Endodermal cell (in vitro differentiated cells): ENCODE results near the gene HES5. TPM values are rescaled to one million over a fixed set of nuclear protein-coding genes. Genes with fewer than 3 reads are reported as not detected.
A peak's percentile ranks its signal among the peaks of the same experiment; 100 is the strongest.

Source experiments
- DNase-seq: peaks from one replicate; pipeline ENCODE4 v3.0.0-alpha.2; 2017
- H3K27ac ChIP-seq: 2 replicates; pipeline ENCODE4 v1.5.1; 2013; ENCODE audit warnings: mild to moderate bottlenecking, low read depth, low read length, moderate library complexity
- H3K27me3 ChIP-seq: 2 replicates; pipeline ENCODE4 v1.6.1; 2013; ENCODE audit warnings: mild to moderate bottlenecking, low read length, moderate library complexity; ENCODE audit not compliant: insufficient read depth, control insufficient read depth, poor library complexity, severe bottlenecking
- H3K36me3 ChIP-seq: 2 replicates; pipeline ENCODE4 v1.7.0; 2013; ENCODE audit warnings: mild to moderate bottlenecking, low read length, moderate library complexity; ENCODE audit not compliant: control insufficient read depth, insufficient read depth
- H3K4me1 ChIP-seq: one replicate; pipeline ENCODE4 v1.7.0; 2013; ENCODE audit warnings: low read length; ENCODE audit not compliant: control insufficient read depth, insufficient read depth
- H3K4me3 ChIP-seq: 2 replicates; pipeline ENCODE4 v1.5.1; 2013; ENCODE audit warnings: mild to moderate bottlenecking, low read length, moderate library complexity
- H3K9ac ChIP-seq: 2 replicates; pipeline ENCODE4 v1.6.1; 2013; ENCODE audit warnings: mild to moderate bottlenecking, low read length, moderate library complexity; ENCODE audit not compliant: poor library complexity, severe bottlenecking; ENCODE audit errors: extremely low read depth
- H3K9me3 ChIP-seq: 2 replicates; pipeline ENCODE4 v1.6.1; 2013; ENCODE audit warnings: mild to moderate bottlenecking, low read length, moderate library complexity; ENCODE audit not compliant: control insufficient read depth
- H3K27ac Mint-ChIP-seq: 2 replicates; pipeline ENCODE4 v1.8.0; 2020; ENCODE audit warnings: mixed read lengths
- H3K27me3 Mint-ChIP-seq: 2 replicates; pipeline ENCODE4 v1.8.0; 2021; ENCODE audit warnings: mild to moderate bottlenecking, mixed read lengths; ENCODE audit not compliant: insufficient read depth
- H3K36me3 Mint-ChIP-seq: 2 replicates; pipeline ENCODE4 v1.8.0; 2020; ENCODE audit warnings: low read depth, mixed read lengths
- H3K4me1 Mint-ChIP-seq: 2 replicates; pipeline ENCODE4 v1.8.0; 2020; ENCODE audit warnings: mixed read lengths
- H3K4me3 Mint-ChIP-seq: 2 replicates; pipeline ENCODE4 v1.8.0; 2020; ENCODE audit warnings: mild to moderate bottlenecking, moderate library complexity, mixed read lengths
- H3K9me3 Mint-ChIP-seq: 2 replicates; pipeline ENCODE4 v1.8.0; 2020; ENCODE audit warnings: mild to moderate bottlenecking, mixed read lengths
- CTCF ChIP-seq: fragments of 200-600 bp; sonication (generic); conservative IDR thresholded peaks from 2 replicates; pipeline ENCODE4 v1.5.0; 2021; ENCODE audit warnings: antibody characterized with exemption, mild to moderate bottlenecking
- WGBS, 2 experiments: methylation state at CpG; one replicate each; pipeline versions ENCODE4 v1.1.5 to v1.1.7; 2013; ENCODE audit warnings: missing lambda C conversion rate in 2 of 2, mixed read lengths in 1 of 2; ENCODE audit not compliant: insufficient coverage in 1 of 2, insufficient read length in 1 of 2; 5-methylcytosine and 5-hydroxymethylcytosine counted together
- total RNA-seq, 2 donors: library from RNA; stranded (reverse); fragmentation: NEBNext Ultra II Directional in 1 of 2; extraction: Animal tissue kit (Norgen Biotek cat#: 25700) in 1 of 2; gene quantifications; 2 replicates in 1 of 2; 3 replicates in 1 of 2; pipeline ENCODE4 v1.2.1, GENCODE V29; 2021

HES5 gene
- total RNA-seq, 2 donors from 2014 or later, result not detected

- peak overlapping the region; percentile 82 for H3K4me3 ChIP-seq
- H3K4me1 ChIP-seq, result no peaks in the 10 kb centered on the region
- 2 to 5% methylated on average over 11 to 33 of the region's 43 CpGs for WGBS, 2 experiments
- no peaks in the 10 kb centered on the region for H3K9me3 ChIP-seq
- no peaks in the 10 kb centered on the region for H3K36me3 Mint-ChIP-seq
- H3K36me3 ChIP-seq, result no peaks in the 10 kb centered on the region
- peaks cover 7% of the 10 kb centered on the region for H3K27me3 ChIP-seq
- no peaks in the 10 kb centered on the region for H3K4me1 Mint-ChIP-seq
- peak overlapping the region; percentile 57 for H3K9ac ChIP-seq
- H3K9me3 Mint-ChIP-seq, result no peaks in the 10 kb centered on the region
- peak; percentile 98 for DNase-seq
- peaks cover 11% of the 10 kb centered on the region for H3K27me3 Mint-ChIP-seq
- peak overlapping the region; percentile 60 for H3K4me3 Mint-ChIP-seq
- no peak overlapping the region for H3K27ac Mint-ChIP-seq
- TF ChIP-seq CTCF, result no peak
- peak overlapping the region; percentile 94 for H3K27ac ChIP-seq
Measured at GRCh38 chr1:2545754-2546514, 15.9 kb upstream of the HES5 start.

- WGBS, 2 experiments, result 83 to 87% methylated on average over 10 to 19 of the region's 19 CpGs
- no peaks in the 10 kb centered on the region for H3K4me1 Mint-ChIP-seq
- H3K27ac Mint-ChIP-seq, result no peak overlapping the region
- Histone ChIP-seq H3K4me1 (no peaks in the 10 kb centered on the region), H3K36me3 (no peaks in the 10 kb centered on the region), H3K9ac (no peak overlapping the region), H3K4me3 (no peak overlapping the region), H3K9me3 (no peaks in the 10 kb centered on the region), H3K27me3 (peaks cover 8% of the 10 kb centered on the region), H3K27ac (peak overlapping the region; percentile 94)
- TF ChIP-seq CTCF, result no peak
- no peak overlapping the region for H3K4me3 Mint-ChIP-seq
- H3K9me3 Mint-ChIP-seq, result no peaks in the 10 kb centered on the region
- no peaks in the 10 kb centered on the region for H3K36me3 Mint-ChIP-seq
- H3K27me3 Mint-ChIP-seq, result peaks cover 11% of the 10 kb centered on the region
- DNase-seq, result peak; percentile 66
Measured at GRCh38 chr1:2544875-2545640, 15.0 kb upstream of the HES5 start.

- H3K4me1 ChIP-seq, result no peaks in the 10 kb centered on the region
- WGBS, 2 experiments, result 70 to 86% methylated on average over 9 to 26 of the region's 26 CpGs
- DNase-seq, result no peak
- Mint-ChIP-seq H3K4me1 (no peaks in the 10 kb centered on the region), H3K36me3 (no peaks in the 10 kb centered on the region), H3K4me3 (no peak overlapping the region), H3K9me3 (no peaks in the 10 kb centered on the region), H3K27ac (no peak overlapping the region), H3K27me3 (peaks cover 13% of the 10 kb centered on the region)
- TF ChIP-seq CTCF, result no peak
- peak overlapping the region; percentile 94 for H3K27ac ChIP-seq
- peaks cover 8% of the 10 kb centered on the region for H3K27me3 ChIP-seq
- no peaks in the 10 kb centered on the region for H3K36me3 ChIP-seq
- H3K4me3 ChIP-seq, result no peak overlapping the region
- H3K9me3 ChIP-seq, result no peaks in the 10 kb centered on the region
- H3K9ac ChIP-seq, result no peak overlapping the region
Measured at GRCh38 chr1:2544093-2544874, 14.2 kb upstream of the HES5 start.
